ENCODE measurements around the gene LUZP4.
"Not testable (repeated sequence)": the region's sequence is repeated elsewhere in the genome, so short reads cannot be mapped to it uniquely, and the experiment has no call there.

The LUZP4 gene, protein sequence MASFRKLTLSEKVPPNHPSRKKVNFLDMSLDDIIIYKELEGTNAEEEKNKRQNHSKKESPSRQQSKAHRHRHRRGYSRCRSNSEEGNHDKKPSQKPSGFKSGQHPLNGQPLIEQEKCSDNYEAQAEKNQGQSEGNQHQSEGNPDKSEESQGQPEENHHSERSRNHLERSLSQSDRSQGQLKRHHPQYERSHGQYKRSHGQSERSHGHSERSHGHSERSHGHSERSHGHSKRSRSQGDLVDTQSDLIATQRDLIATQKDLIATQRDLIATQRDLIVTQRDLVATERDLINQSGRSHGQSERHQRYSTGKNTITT

DNA sequence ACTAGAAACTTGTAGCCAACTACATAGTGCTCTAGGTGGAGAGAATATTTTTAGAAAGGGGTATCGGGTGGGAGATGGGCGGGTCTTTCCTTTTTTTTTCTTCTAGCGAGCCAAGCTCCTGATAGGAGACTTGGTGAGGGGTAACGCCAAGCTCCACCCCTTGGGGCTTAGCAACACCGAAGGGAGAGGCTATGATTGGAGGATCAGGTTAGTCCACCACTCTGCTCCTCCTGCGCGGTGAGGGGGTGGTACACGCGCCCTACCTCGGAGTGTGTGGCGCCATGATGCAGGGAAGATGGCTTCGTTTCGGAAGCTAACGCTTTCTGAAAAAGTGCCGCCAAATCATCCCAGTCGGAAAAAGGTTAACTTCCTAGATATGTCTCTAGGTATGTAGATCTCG lies at the start of gene LUZP4:
Gene LUZP4, plus strand, starts transcription at position 251 of the 400 bp plus-strand sequence. Its CDS starts 45 bp downstream, at position 296.
- DNase-seq = no peak

DNA sequence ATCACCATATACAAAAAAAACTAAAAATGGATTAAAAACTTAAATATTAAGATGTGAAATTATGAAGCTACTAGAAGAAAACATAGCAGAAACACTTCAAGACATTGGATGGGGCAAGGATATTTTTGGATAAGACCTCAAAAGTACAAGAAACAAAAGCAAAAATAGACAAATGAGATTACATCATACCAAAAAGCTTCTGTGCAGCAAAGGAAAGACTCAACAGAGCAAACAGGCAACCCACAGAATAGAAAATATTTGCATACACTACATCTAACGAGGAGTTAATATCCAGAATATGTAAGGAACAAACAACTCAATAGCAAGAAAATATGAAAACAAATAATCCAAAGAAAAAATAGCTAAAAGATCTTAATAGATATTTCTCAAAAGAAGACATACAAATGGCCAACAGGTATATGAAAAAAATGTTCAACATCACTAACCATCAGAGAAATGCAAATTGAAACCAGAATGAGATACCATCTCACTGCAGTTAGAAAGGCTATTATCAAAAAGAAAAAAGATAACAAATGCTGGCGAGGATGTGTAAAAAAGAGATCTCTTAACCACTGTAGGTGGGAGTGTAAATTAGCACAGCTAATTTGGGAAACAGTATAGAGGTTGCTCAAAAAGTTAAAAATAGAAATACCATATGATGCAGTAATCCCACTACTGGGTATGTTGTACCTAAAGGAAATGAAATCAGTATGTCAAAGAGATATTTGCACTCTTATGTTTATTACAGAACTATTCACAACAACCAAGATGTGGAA lies 37.9 kb upstream of the LUZP4 start:
- DNase-seq = no peak

- DNase-seq = no peak
Measured at GRCh38 chrX:115255003-115255402, 34.5 kb upstream of the LUZP4 start.

- no peak for DNase-seq
Measured at GRCh38 chrX:115257711-115258110, 31.8 kb upstream of the LUZP4 start.

GRCh38 chrX:115259238-115259875 lies 30.2 kb upstream of the LUZP4 start:
- no peak for DNase-seq

DNA sequence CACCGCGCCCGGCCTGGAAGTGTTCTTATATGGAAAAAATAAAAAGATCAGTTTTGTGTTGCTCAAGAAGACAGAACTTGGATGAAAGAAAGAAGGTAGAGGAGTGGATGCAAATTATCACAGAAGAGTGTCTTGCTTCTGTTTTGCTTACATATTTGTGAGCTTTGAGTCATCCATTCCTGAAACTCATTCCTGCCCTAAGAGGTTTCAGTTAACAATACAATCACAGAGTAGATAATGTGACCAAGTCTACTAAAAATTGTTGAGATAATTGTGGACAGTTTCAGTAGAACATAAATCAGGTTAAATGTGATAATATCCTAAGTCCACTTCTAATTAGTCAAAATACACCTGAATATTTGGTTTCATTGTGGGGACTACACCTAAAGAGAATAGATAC lies 29.2 kb upstream of the LUZP4 start:
- no peak for DNase-seq

DNA sequence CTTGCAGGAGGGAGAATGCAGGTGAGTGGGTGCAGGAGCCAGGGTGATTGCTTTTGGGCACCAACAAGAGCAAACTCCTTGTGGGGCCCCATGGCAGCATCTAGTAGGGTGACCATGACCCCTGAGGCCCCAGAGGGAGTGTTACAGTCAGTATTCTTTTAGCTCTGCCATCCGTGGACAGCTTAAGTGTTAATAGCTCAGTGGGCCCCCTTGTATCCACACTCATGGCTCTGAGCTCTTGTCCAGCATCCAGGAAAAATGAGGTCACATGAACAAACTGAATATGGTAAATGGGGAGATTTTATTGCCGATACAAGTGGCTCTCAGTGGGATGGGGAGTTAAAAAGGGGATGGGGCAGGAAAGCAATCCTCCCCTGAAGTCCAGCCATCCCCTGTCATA lies 28.4 kb upstream of the LUZP4 start:
- no peak for DNase-seq

- no peak for DNase-seq
Measured at GRCh38 chrX:115264009-115264408, 25.5 kb upstream of the LUZP4 start.

GRCh38 chrX:115266300-115266699 lies 23.2 kb upstream of the LUZP4 start:
- no peak for DNase-seq

GRCh38 chrX:115268421-115268820 lies 21.1 kb upstream of the LUZP4 start:
- DNase-seq = no peak

DNA sequence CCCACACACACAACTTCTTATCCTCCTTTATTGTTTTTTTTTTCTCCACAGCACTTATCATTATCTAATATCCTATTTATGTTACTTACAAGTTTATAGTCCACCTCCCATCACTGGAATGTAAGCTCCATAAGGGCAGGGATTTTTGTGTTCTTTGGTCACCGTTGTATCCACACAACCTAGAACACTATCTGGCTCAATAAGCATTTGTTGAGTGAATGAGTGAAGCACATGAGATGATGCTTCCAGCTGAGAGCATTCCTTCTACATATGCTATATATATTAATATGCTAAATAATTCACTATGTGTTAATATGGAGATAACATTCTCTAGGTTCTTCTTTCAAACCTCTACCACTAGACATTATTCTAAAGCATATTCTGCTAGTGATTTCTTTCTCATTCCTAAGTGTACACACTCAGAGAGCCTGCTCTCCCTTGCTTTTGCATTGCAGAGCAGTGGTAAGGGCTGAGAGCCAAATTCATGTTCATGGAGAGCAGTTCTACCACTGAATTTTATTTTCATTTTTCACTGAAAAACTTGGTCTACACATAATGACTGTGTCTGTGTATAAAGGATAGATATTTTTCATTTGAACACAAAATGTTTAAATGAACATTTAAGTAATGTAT lies 20.3 kb upstream of the LUZP4 start:
- no peak for DNase-seq

DNA sequence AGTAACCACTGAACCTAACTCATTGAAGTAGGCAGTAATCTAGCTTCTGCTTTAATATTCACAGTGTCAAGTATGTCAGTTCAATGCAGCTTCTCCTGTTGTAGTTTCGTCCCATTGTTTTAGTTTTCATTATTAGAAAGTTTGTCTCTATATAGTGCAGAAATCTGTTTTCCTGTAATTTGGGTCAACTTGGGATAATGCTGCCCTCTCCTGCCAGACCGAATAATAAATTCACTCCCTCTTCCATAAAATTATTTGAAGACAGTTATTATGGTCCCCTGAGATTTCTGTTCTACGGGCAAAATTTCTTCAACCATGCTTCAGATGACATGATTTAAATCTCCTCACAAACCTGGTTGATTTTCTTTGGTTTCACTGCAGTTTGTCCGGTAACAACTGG lies 4.6 kb upstream of the LUZP4 start:
- no peak for DNase-seq

DNA sequence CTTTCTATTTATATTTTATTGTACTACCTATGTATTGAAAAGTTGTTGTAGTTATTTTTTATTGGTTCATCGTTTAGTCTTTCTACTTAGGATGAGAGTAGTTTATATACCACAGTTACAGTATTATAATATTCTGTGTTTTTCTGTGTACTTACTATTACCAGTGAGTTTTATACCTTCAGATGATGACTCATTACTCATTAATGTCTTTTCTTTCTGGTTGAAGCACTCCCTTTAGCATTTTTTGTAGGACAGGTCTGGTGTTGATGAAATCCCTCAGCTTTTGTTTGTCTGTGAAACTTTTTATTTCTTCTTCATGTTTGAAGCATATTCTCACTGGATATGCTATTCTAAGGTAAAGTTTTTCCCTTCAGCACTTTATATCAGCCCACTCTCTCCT lies 7.7 kb downstream of the LUZP4 start:
- no peak for DNase-seq

DNA sequence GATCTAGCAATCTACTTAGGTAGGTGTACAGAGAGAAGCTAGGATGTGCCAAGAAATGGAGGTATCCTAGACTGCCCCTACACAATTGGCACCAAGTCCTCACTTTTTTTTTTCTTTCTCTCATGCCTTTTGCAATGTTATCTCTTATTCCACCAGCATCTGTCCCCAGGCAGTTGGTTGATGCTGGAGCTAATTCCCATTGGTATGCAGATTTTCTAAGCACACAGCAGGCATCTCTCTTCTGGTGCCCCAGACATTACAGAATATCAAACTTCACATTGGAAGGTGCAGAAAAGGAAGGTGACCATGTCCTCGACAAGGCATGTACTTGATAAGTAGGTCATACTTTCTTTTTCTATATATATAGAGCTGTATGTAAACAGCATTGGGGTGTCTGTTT lies 21.6 kb downstream of the LUZP4 start:
- no peak for DNase-seq

DNA sequence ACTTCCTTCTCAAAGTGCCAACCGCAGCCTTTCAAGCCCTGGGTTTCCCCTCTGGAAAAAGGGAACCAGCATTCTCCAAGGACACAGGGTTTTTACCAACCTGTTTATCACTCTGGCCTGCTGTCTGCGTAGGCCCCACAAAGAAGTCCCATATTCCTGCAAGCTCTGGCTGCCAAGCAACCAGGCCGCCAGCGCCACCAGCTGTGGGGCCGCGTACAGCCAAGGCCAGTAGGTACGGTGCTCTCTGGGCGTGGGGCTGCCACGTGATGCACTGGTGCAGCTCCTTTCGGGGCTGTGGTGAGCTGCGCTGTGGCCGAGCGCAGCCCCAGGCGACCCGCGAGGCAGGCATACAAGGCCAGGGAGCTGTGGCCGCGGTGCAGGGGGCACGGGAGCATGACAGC lies 22.1 kb downstream of the LUZP4 start:
- DNase-seq = no peak

GRCh38 chrX:115318139-115318538 lies 28.6 kb downstream of the LUZP4 start:
- DNase-seq = no peak

DNA sequence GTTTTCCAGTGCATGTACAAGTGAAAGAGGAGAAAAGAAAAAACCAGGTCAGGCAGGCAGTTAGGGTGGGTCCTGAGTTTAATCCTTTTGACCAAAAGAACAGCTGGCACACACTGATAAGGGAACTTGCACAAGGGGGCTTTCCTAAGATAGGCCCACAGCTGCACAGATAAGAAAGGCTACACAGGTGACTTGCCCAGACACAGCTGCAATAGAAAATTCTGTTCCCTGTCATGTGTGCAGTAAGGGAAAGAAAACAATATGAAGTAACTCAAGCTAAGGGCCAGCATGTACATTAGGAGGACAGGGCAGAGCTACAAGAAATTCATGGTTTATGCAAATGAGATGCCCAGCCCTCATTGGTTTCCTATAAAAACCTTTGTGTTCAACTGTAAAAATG lies 32.9 kb downstream of the LUZP4 start:
- DNase-seq = no peak

- DNase-seq = no peak
Measured at GRCh38 chrX:115324194-115324593, 34.7 kb downstream of the LUZP4 start.

DNA sequence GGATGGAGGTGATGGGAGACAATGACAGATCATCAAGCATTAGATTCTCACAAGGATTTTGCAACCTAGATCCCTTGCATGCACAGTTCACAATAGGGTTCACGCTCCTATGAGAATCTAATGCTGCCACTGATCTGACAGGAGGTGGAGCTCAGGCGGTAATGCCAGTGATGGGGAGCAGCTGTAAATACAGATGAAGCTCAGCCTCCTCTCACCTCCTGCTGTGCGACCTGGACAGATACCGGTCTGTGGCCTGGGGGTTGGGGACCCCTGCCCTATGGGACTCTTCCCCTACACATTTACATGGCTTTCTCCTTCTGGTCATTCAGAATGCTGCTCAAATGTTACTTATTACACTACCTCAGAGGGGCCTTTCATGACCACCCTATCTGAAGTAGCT lies 39.8 kb downstream of the LUZP4 start:
- DNase-seq = not testable (repeated sequence)

- DNase-seq = peak; percentile 31
Measured at GRCh38 chrX:115330498-115331168, 41.1 kb downstream of the LUZP4 start.

- no peak for DNase-seq
Measured at GRCh38 chrX:115332832-115333231, 43.3 kb downstream of the LUZP4 start.

DNA sequence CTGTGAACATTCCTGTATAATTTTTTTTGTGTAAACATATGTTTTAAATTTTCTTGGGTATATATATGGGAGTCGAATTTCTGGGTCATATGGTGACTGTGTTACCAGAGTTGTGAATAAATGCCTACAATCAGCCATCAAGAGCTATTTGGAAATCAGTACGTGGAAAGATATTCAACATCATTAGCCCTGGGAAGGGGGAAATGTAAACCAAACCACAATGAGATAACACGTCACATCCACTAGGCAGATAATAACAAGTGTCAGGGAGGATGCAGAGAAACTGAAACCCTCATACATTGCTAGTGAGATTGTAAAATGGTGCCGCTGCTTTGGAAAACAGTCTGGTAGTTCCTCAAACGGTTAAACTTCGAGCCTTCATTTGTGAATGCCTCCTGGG lies 43.9 kb downstream of the LUZP4 start:
- DNase-seq = no peak

All from CD4-positive, alpha-beta T cell treated with Interleukin-17A for 4 hours (primary cell).